Thyroid gland (tissue), 4 donors: Measurements from ENCODE around the gene KANSL1. TPM values are rescaled to one million over a fixed set of nuclear protein-coding genes. Genes with fewer than 3 reads are reported as not detected.

Experiments used
- DNase-seq, 2 donors: peaks; one replicate each; pipeline ENCODE4 v3.0.0-alpha.2; 2019
- H3K27ac ChIP-seq, 3 donors: fragments of 200-600 bp; sonication (generic); 1 replicate in 2 of 3; 2 replicates in 1 of 3; pipeline ENCODE4 v1.5.1; 2016 to 2019; ENCODE audit warnings: mild to moderate bottlenecking in 1 of 3, moderate library complexity in 1 of 3
- H3K27me3 ChIP-seq: fragments of 200-600 bp; sonication (generic); one replicate; pipeline ENCODE4 v1.5.1; 2019
- H3K36me3 ChIP-seq, 2 donors: fragments of 200-600 bp; sonication (generic); one replicate each; pipeline ENCODE4 v1.5.1; 2016 to 2019
- H3K4me1 ChIP-seq, 2 donors: fragments of 200-600 bp; sonication (generic); one replicate each; pipeline ENCODE4 v1.5.1; 2017 to 2019
- H3K4me3 ChIP-seq, 3 donors: fragments of 200-600 bp; sonication (generic); replicated peaks in 1 of 3; 1 replicate in 2 of 3; 2 replicates in 1 of 3; pipeline ENCODE4 v1.5.1; 2016; ENCODE audit warnings: mild to moderate bottlenecking in 1 of 3
- H3K9me3 ChIP-seq: fragments of 200-600 bp; sonication (generic); one replicate; pipeline ENCODE4 v1.5.1; 2017
- CTCF ChIP-seq, 6 experiments: fragments of 200-600 bp in 3 of 6; fragments of 450-650 bp in 3 of 6; sonication (generic) in 3 of 6; IDR thresholded peaks; one replicate each; pipeline ENCODE4 v1.5.1; 2016 to 2019; ENCODE audit warnings: antibody characterized with exemption in 6 of 6, mild to moderate bottlenecking in 2 of 6, inconsistent platforms in 1 of 6, moderate library complexity in 1 of 6
- POLR2A ChIP-seq, 2 donors: fragments of 450-650 bp; IDR thresholded peaks; one replicate each; pipeline ENCODE4 v1.6.1; 2017; ENCODE audit warnings: antibody characterized with exemption in 2 of 2, mild to moderate bottlenecking in 2 of 2, moderate library complexity in 1 of 2
- WGBS, 2 donors: methylation state at CpG; one replicate each; pipeline ENCODE4 v1.1.5; 2017; 5-methylcytosine and 5-hydroxymethylcytosine counted together
- intact Hi-C: fragments of 100-400 bp; cut with DNase I; formaldehyde crosslinking; loops from one replicate; pipeline ENCODE4 v1.15.1; 2023
- total RNA-seq, 4 donors: library from RNA; depleted of rRNA; stranded (reverse); fragments of >200 nt; gene quantifications; one replicate each; pipeline ENCODE4 v1.2.3, GENCODE V29; 2016

The KANSL1 gene
- total RNA-seq, 4 donors from 2014 or later: 90.7 to 209 (median 124) TPM

GRCh38 chr17:46028374-46028773 lies 164.9 kb downstream of the KANSL1 start:
- Histone ChIP-seq H3K27ac (no peak overlapping the region), H3K36me3 (peaks cover 26 to 28% of the 10 kb centered on the region in 2 donors), H3K9me3 (no peaks in the 10 kb centered on the region), H3K4me1 (peaks cover 0 to 14% of the 10 kb centered on the region in 2 donors), H3K4me3 (no peak overlapping the region), H3K27me3 (no peaks in the 10 kb centered on the region)
- intact Hi-C loops: no loop called here
- DNase-seq: no peak
- TF ChIP-seq CTCF (IDR thresholded peaks at IDR 0.05) (no peak), POLR2A (IDR thresholded peaks at IDR 0.05) (no peak)
- 88 to 97% methylated on average over 3 of the region's 3 CpGs for WGBS, 2 donors

- no peak for DNase-seq
- 92 to 93% methylated on average over 4 of the region's 4 CpGs for WGBS, 2 donors
- Histone ChIP-seq H3K4me1 (peaks cover 0 to 14% of the 10 kb centered on the region in 2 donors), H3K27ac (no peak overlapping the region), H3K9me3 (no peaks in the 10 kb centered on the region), H3K36me3 (peaks cover 22 to 24% of the 10 kb centered on the region in 2 donors), H3K4me3 (no peak overlapping the region), H3K27me3 (no peaks in the 10 kb centered on the region)
- TF ChIP-seq POLR2A (IDR thresholded peaks at IDR 0.05) (no peak), CTCF (IDR thresholded peaks at IDR 0.05) (no peak)
- intact Hi-C loops: no loop called here
Measured at GRCh38 chr17:46027976-46028325, 165.3 kb downstream of the KANSL1 start.

GRCh38 chr17:46027048-46027975 lies 165.9 kb downstream of the KANSL1 start:
- intact Hi-C loops: no loop called here
- Histone ChIP-seq H3K27ac (no peak overlapping the region), H3K4me3 (no peak overlapping the region), H3K27me3 (no peaks in the 10 kb centered on the region), H3K36me3 (peaks cover 16 to 19% of the 10 kb centered on the region in 2 donors), H3K9me3 (no peaks in the 10 kb centered on the region), H3K4me1 (peaks cover 0 to 14% of the 10 kb centered on the region in 2 donors)
- WGBS, 2 donors: 79 to 84% methylated on average over 12 of the region's 12 CpGs
- TF ChIP-seq POLR2A (IDR thresholded peaks at IDR 0.05) (no peak), CTCF (IDR thresholded peaks at IDR 0.05) (no peak)
- no peak for DNase-seq

GRCh38 chr17:46026166-46027047 lies 166.8 kb downstream of the KANSL1 start:
- H3K27ac ChIP-seq: no peak overlapping the region
- H3K4me3 ChIP-seq: no peak overlapping the region
- no peaks in the 10 kb centered on the region for H3K9me3 ChIP-seq
- intact Hi-C loops: no loop called here
- peaks cover 0 to 14% of the 10 kb centered on the region in 2 donors for H3K4me1 ChIP-seq
- DNase-seq: no peak
- no peaks in the 10 kb centered on the region for H3K27me3 ChIP-seq
- WGBS, 2 donors: 79 to 80% methylated on average over 11 to 16 of the region's 17 CpGs
- H3K36me3 ChIP-seq: peaks cover 7 to 10% of the 10 kb centered on the region in 2 donors
- TF ChIP-seq CTCF (IDR thresholded peaks at IDR 0.05) (no peak), POLR2A (IDR thresholded peaks at IDR 0.05) (no peak)
